HL-60 (cell line): ENCODE results near the gene ARIH2.

Experiments used
- DNase-seq, 2 experiments: peaks; one replicate each; pipeline ENCODE4 v3.0.0-alpha.2; 2010 to 2020; ENCODE audit warnings: low read depth in 1 of 2, low spot score in 1 of 2
- H3K27ac ChIP-seq: fragments of 250-450 bp; sonication (Bioruptor Pico); replicated peaks from 2 replicates; pipeline ENCODE4 v1.5.1; 2020; ENCODE audit warnings: mild to moderate bottlenecking, moderate library complexity
- H3K27me3 ChIP-seq: fragments of 250-450 bp; sonication (Bioruptor Pico); 2 replicates; pipeline ENCODE4 v1.5.1; 2021; ENCODE audit warnings: mild to moderate bottlenecking, moderate library complexity; ENCODE audit not compliant: insufficient read depth, poor library complexity, severe bottlenecking
- H3K4me3 ChIP-seq: replicated peaks from 2 replicates; pipeline ENCODE4 v1.5.1; 2011; ENCODE audit warnings: mild to moderate bottlenecking, control low read depth, low read length; ENCODE audit not compliant: insufficient read depth
- CTCF ChIP-seq: IDR thresholded peaks from one replicate; pipeline ENCODE4 v1.5.1; 2011; ENCODE audit warnings: low read length, control low read depth, inconsistent platforms; ENCODE audit not compliant: insufficient read depth
- GABPA ChIP-seq: IDR thresholded peaks from 2 replicates; pipeline ENCODE4 v1.6.1; 2012; ENCODE audit warnings: low read depth
- POLR2AphosphoS5 ChIP-seq: IDR thresholded peaks from 2 replicates; pipeline ENCODE4 v1.6.1; 2012; ENCODE audit warnings: low read depth
- SPI1 ChIP-seq: IDR thresholded peaks from 2 replicates; pipeline ENCODE4 v1.6.1; 2012; ENCODE audit warnings: low read depth, mild to moderate bottlenecking, borderline replicate concordance
- TF ChIP-seq, protein P1 (sequence below): IDR thresholded peaks from 2 replicates; pipeline ENCODE4 v1.6.1; 2012; ENCODE audit warnings: low read depth; ENCODE audit not compliant: insufficient replicate concordance

The ARIH2 gene

DNA sequence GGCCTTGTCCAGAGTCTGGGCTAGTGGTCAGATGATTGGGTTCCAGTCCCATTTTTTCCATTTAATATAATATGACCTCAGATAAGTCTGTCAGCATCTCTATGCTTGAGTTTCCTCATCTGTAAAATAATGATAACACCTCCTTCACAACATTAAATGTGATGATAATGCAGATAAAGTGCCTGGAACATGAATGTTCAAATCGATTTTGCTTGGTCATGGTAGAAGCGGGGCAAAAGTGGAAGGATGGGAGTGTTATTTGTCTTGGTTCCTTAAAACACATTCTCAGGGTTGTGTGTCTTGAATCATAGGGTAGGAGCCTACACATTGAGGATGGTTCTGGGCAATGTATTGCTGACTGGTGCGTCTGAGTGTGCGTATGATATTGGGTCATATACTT lies 16.9 kb downstream of the ARIH2 start:
- TF ChIP-seq, protein P1, sequence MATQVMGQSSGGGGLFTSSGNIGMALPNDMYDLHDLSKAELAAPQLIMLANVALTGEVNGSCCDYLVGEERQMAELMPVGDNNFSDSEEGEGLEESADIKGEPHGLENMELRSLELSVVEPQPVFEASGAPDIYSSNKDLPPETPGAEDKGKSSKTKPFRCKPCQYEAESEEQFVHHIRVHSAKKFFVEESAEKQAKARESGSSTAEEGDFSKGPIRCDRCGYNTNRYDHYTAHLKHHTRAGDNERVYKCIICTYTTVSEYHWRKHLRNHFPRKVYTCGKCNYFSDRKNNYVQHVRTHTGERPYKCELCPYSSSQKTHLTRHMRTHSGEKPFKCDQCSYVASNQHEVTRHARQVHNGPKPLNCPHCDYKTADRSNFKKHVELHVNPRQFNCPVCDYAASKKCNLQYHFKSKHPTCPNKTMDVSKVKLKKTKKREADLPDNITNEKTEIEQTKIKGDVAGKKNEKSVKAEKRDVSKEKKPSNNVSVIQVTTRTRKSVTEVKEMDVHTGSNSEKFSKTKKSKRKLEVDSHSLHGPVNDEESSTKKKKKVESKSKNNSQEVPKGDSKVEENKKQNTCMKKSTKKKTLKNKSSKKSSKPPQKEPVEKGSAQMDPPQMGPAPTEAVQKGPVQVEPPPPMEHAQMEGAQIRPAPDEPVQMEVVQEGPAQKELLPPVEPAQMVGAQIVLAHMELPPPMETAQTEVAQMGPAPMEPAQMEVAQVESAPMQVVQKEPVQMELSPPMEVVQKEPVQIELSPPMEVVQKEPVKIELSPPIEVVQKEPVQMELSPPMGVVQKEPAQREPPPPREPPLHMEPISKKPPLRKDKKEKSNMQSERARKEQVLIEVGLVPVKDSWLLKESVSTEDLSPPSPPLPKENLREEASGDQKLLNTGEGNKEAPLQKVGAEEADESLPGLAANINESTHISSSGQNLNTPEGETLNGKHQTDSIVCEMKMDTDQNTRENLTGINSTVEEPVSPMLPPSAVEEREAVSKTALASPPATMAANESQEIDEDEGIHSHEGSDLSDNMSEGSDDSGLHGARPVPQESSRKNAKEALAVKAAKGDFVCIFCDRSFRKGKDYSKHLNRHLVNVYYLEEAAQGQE = no peak
- TF ChIP-seq CTCF = no peak
- no peak for TF ChIP-seq POLR2AphosphoS5
- TF ChIP-seq SPI1 = no peak
- TF ChIP-seq GABPA = no peak
- no peak overlapping the region for H3K27ac ChIP-seq
- DNase-seq = no peak
- H3K27me3 ChIP-seq = no peaks in the 10 kb centered on the region
- no peak overlapping the region for H3K4me3 ChIP-seq

DNA sequence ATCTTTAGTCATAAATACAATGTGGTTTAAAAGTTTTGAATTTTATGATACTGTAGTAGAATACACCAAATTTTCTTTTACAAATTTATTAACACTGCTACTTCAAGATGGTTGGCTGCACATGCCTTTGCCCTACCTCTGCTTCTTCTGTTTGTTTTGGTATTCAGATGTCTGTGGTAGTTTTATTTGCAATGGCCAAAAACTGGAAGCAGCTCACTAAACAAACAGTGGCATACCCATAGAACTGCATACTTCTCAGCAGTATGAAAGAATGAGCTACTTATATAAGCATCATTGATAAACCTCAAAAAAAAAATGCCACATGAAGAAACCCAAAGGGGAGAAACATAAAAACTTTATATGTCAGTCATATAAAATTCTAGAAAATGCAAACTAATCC lies 19.5 kb downstream of the ARIH2 start:
- DNase-seq = no peak
- H3K27me3 ChIP-seq = no peaks in the 10 kb centered on the region
- TF ChIP-seq GABPA = no peak
- TF ChIP-seq POLR2AphosphoS5 = no peak
- TF ChIP-seq CTCF = no peak
- TF ChIP-seq SPI1 = no peak
- TF ChIP-seq, protein P1 = no peak
- no peak overlapping the region for H3K4me3 ChIP-seq
- H3K27ac ChIP-seq = no peak overlapping the region

- TF ChIP-seq GABPA (no peak), POLR2AphosphoS5 (no peak), SPI1 (no peak)
- no peak for DNase-seq
- H3K27ac ChIP-seq = no peak overlapping the region
Observed at GRCh38 chr3:48938689-48939088, 20.0 kb downstream of the ARIH2 start.

DNA sequence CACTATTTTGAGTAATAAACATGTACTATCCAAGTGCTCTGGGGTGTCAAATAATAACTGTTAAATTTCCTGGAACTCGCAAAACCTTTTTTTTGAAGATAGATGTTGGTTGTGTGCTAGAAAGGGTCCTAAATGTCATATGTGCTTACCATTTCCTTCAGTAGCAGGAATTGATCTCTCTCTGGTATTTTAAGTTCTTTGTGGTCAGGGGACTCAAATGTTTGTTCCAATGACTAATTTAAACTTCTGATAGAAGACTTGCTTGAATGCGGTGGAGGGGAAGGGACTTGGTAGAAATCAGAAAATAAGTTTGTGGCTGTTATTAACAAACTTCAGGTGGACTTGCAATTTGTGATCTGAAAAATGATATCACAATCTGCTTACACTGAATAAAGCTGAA lies 26.8 kb downstream of the ARIH2 start:
- Histone ChIP-seq H3K27ac (no peak overlapping the region), H3K4me3 (no peak overlapping the region), H3K27me3 (no peaks in the 10 kb centered on the region)
- TF ChIP-seq, protein P1 = no peak
- no peak for TF ChIP-seq SPI1
- TF ChIP-seq CTCF = no peak
- no peak for TF ChIP-seq POLR2AphosphoS5
- TF ChIP-seq GABPA = no peak
- DNase-seq = no peak

More at GRCh38 chr3:48938689-48939088, 20.0 kb downstream of the ARIH2 start:
- H3K4me3 ChIP-seq = no peak overlapping the region
- H3K27me3 ChIP-seq = no peaks in the 10 kb centered on the region
